ENCODE results near the gene FAM107B.

The FAM107B gene

DNA sequence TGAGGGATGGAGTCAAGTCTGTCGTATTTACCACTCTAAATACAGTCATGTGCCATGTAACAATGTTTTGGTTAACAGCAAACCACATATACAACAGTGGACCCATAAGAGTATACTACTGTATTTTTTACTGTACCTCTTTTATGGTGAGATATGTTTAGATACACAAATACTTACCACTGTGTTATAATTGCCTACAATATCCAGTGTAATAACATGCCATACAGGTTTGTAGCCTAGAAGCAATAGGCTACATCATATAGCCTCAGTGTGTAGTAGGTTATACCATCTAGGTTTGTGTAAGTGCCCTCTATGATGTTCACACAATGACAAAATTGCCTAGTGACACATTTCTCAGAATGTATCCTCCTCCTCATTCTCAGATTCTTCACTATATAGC is 110.4 kb downstream of the FAM107B start:
- Histone ChIP-seq H3K23ac (ENCODE audit: low read length in 2 of 2) (no peak overlapping the region), H2BK12ac (ENCODE audit: low read length in 2 of 2) (no peak overlapping the region), H3K36me3 (ENCODE audit: control insufficient read depth in 1 of 2, insufficient read depth in 2 of 2, low read depth in 1 of 2, low read length in 2 of 2) (no peaks in the 10 kb centered on the region), H3K9me3 (ENCODE audit: control insufficient read depth, low read length) (no peaks in the 10 kb centered on the region), H3K4me3 (ENCODE audit: insufficient read depth in 1 of 2, low read depth in 1 of 2, low read length in 2 of 2) (no peak overlapping the region), H3K14ac (ENCODE audit: low read length in 2 of 2) (no peak overlapping the region), H2BK120ac (ENCODE audit: low read depth, low read length) (no peak overlapping the region), H4K91ac (ENCODE audit: low read length) (no peak overlapping the region), H3K4me2 (ENCODE audit: low read length, poor library complexity, severe bottlenecking) (no peak overlapping the region), H3K79me1 (replicated peaks; ENCODE audit: low read length, poor library complexity, severe bottlenecking) (no peaks in the 10 kb centered on the region), H3K4ac (ENCODE audit: low read depth in 1 of 2, low read length in 2 of 2) (no peak overlapping the region), H2BK5ac (ENCODE audit: low read depth, low read length, poor library complexity, severe bottlenecking) (no peak overlapping the region), H4K8ac (ENCODE audit: low read length) (no peak overlapping the region), H3K4me1 (ENCODE audit: control insufficient read depth, insufficient read depth, low read depth, low read length) (no peaks in the 10 kb centered on the region), H2AFZ (ENCODE audit: low read depth, low read length) (no peak overlapping the region), H3K9ac (ENCODE audit: low read length) (no peak overlapping the region), H2AK5ac (ENCODE audit: low read length, severe bottlenecking) (no peak overlapping the region), H3K18ac (ENCODE audit: low read depth in 1 of 2, low read length in 2 of 2) (no peak overlapping the region), H3K27me3 (ENCODE audit: control insufficient read depth in 1 of 2, insufficient read depth in 1 of 2, low read length in 2 of 2) (no peaks in the 10 kb centered on the region), H3K27ac (ENCODE audit: low read length, poor library complexity, severe bottlenecking) (no peak overlapping the region), H2BK15ac (ENCODE audit: low read depth, poor library complexity, severe bottlenecking) (no peak overlapping the region)
- no peak for DNase-seq
- 80% methylated on average over 1 of the region's 1 CpG for WGBS

DNA sequence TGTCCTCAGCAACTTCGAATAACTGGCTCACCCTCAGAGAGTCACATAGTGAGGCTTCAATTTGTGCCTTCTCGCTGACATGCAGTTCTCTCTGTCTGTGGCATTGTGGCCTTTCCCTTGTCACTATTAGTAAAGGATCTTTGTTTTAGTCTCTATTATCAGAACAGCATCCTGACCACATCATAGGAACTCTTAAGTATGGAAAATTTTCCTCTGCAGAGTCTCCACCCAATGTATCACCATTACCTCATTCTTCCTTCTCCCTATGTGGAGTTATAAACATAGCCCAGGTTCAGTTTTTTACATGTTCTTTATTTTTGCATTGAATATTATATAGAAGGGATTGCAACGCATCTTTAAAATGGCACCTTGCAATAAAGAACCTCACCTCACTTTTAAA is 112.9 kb downstream of the FAM107B start:
- Histone ChIP-seq H2BK15ac (ENCODE audit: low read depth, poor library complexity, severe bottlenecking) (no peak overlapping the region), H3K79me1 (replicated peaks; ENCODE audit: low read length, poor library complexity, severe bottlenecking) (no peaks in the 10 kb centered on the region), H3K4me2 (ENCODE audit: low read length, poor library complexity, severe bottlenecking) (no peak overlapping the region), H2AK5ac (ENCODE audit: low read length, severe bottlenecking) (no peak overlapping the region), H4K91ac (ENCODE audit: low read length) (no peak overlapping the region), H2BK120ac (ENCODE audit: low read depth, low read length) (no peak overlapping the region), H3K18ac (ENCODE audit: low read depth in 1 of 2, low read length in 2 of 2) (no peak overlapping the region), H3K4me1 (ENCODE audit: control insufficient read depth, insufficient read depth, low read depth, low read length) (peaks cover 2% of the 10 kb centered on the region), H3K14ac (ENCODE audit: low read length in 2 of 2) (no peak overlapping the region), H2BK12ac (ENCODE audit: low read length in 2 of 2) (no peak overlapping the region), H3K27ac (ENCODE audit: low read length, poor library complexity, severe bottlenecking) (no peak overlapping the region), H3K4me3 (ENCODE audit: insufficient read depth in 1 of 2, low read depth in 1 of 2, low read length in 2 of 2) (no peak overlapping the region), H3K4ac (ENCODE audit: low read depth in 1 of 2, low read length in 2 of 2) (no peak overlapping the region), H3K27me3 (ENCODE audit: control insufficient read depth in 1 of 2, insufficient read depth in 1 of 2, low read length in 2 of 2) (no peaks in the 10 kb centered on the region), H4K8ac (ENCODE audit: low read length) (no peak overlapping the region), H3K23ac (ENCODE audit: low read length in 2 of 2) (no peak overlapping the region), H3K9ac (ENCODE audit: low read length) (no peak overlapping the region), H3K9me3 (ENCODE audit: control insufficient read depth, low read length) (no peaks in the 10 kb centered on the region), H2AFZ (ENCODE audit: low read depth, low read length) (no peak overlapping the region), H3K36me3 (ENCODE audit: control insufficient read depth in 1 of 2, insufficient read depth in 2 of 2, low read depth in 1 of 2, low read length in 2 of 2) (no peaks in the 10 kb centered on the region), H2BK5ac (ENCODE audit: low read depth, low read length, poor library complexity, severe bottlenecking) (no peak overlapping the region)
- WGBS: 91% methylated on average over 2 of the region's 3 CpGs
- DNase-seq: no peak

DNA sequence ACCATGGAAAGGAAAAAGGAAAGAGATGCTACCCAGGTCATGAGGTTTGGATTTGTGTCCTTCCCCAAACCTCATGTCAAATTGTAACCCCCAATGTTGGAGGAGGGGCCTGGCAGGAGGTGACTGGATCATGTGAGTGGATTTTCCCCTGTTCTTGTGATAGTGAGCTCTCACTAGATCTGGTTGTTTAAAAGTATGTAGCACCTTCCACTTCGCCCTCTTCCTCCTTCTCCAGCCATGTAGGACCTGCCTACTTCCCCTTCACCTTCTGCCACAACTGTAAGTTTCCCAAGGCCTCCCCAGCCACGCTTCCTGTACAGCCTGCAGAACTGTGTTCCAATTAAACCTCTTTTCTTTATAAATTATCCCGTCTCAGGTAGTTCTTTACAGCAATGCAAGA is 113.9 kb downstream of the FAM107B start:
- no peak overlapping the region for H2AFZ ChIP-seq (ENCODE audit: low read depth, low read length)
- no peak overlapping the region for H4K8ac ChIP-seq (ENCODE audit: low read length)
- no peaks in the 10 kb centered on the region for H3K36me3 ChIP-seq (ENCODE audit: control insufficient read depth in 1 of 2, insufficient read depth in 2 of 2, low read depth in 1 of 2, low read length in 2 of 2)
- H3K27ac ChIP-seq (ENCODE audit: low read length, poor library complexity, severe bottlenecking): no peak overlapping the region
- H3K4me1 ChIP-seq (ENCODE audit: control insufficient read depth, insufficient read depth, low read depth, low read length): peaks cover 2% of the 10 kb centered on the region
- no peak overlapping the region for H2BK120ac ChIP-seq (ENCODE audit: low read depth, low read length)
- H3K27me3 ChIP-seq (ENCODE audit: control insufficient read depth in 1 of 2, insufficient read depth in 1 of 2, low read length in 2 of 2): no peaks in the 10 kb centered on the region
- 100% methylated on average over 3 of the region's 3 CpGs for WGBS
- H3K4me2 ChIP-seq (ENCODE audit: low read length, poor library complexity, severe bottlenecking): no peak overlapping the region
- no peak overlapping the region for H4K91ac ChIP-seq (ENCODE audit: low read length)
- H3K9ac ChIP-seq (ENCODE audit: low read length): no peak overlapping the region
- H3K9me3 ChIP-seq (ENCODE audit: control insufficient read depth, low read length): no peaks in the 10 kb centered on the region
- H3K14ac ChIP-seq (ENCODE audit: low read length in 2 of 2): no peak overlapping the region
- no peak overlapping the region for H2AK5ac ChIP-seq (ENCODE audit: low read length, severe bottlenecking)
- H3K23ac ChIP-seq (ENCODE audit: low read length in 2 of 2): no peak overlapping the region
- no peak overlapping the region for H2BK5ac ChIP-seq (ENCODE audit: low read depth, low read length, poor library complexity, severe bottlenecking)
- no peaks in the 10 kb centered on the region for H3K79me1 ChIP-seq (replicated peaks; ENCODE audit: low read length, poor library complexity, severe bottlenecking)
- H3K18ac ChIP-seq (ENCODE audit: low read depth in 1 of 2, low read length in 2 of 2): no peak overlapping the region
- no peak overlapping the region for H3K4me3 ChIP-seq (ENCODE audit: insufficient read depth in 1 of 2, low read depth in 1 of 2, low read length in 2 of 2)
- DNase-seq: no peak
- no peak overlapping the region for H3K4ac ChIP-seq (ENCODE audit: low read depth in 1 of 2, low read length in 2 of 2)
- H2BK12ac ChIP-seq (ENCODE audit: low read length in 2 of 2): no peak overlapping the region
- H2BK15ac ChIP-seq (ENCODE audit: low read depth, poor library complexity, severe bottlenecking): no peak overlapping the region

DNA sequence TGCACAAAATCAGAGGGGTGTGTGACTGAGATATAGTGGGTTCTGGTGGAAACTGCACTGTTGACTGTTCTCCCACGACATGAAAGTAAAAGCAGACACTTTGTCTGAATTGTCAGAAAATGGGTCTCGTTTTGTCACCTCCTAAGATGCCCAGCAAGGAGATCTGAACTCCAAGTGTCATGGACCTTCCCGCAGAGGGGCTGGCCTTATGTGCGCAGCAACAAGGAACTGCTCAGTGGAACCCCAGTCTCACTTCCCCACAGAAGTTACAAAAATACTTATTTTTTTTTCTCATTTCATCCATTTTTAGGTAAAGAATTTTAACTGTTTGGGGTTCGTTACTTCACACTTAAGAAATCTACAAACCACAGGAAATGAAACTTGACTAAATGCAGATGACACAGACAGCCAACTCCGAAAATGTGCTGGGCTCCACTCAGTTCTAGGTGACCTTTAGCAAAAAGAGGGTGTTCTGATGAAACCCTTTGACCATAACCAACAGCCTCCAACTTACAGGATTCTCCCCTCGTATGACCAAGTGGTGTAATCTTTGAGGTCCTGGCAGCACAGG is 115.0 kb downstream of the FAM107B start:
- no peak overlapping the region for H2AFZ ChIP-seq (ENCODE audit: low read depth, low read length)
- H2BK120ac ChIP-seq (ENCODE audit: low read depth, low read length): no peak overlapping the region
- no peaks in the 10 kb centered on the region for H3K27me3 ChIP-seq (ENCODE audit: control insufficient read depth in 1 of 2, insufficient read depth in 1 of 2, low read length in 2 of 2)
- no peak for DNase-seq
- no peak overlapping the region for H3K4ac ChIP-seq (ENCODE audit: low read depth in 1 of 2, low read length in 2 of 2)
- H2BK12ac ChIP-seq (ENCODE audit: low read length in 2 of 2): peak overlapping the region in 1 of 2 experiments; percentile 15
- no peak overlapping the region for H2AK5ac ChIP-seq (ENCODE audit: low read length, severe bottlenecking)
- no peak overlapping the region for H3K9ac ChIP-seq (ENCODE audit: low read length)
- H3K9me3 ChIP-seq (ENCODE audit: control insufficient read depth, low read length): no peaks in the 10 kb centered on the region
- no peak overlapping the region for H3K18ac ChIP-seq (ENCODE audit: low read depth in 1 of 2, low read length in 2 of 2)
- no peak overlapping the region for H2BK5ac ChIP-seq (ENCODE audit: low read depth, low read length, poor library complexity, severe bottlenecking)
- 75% methylated on average over 6 of the region's 7 CpGs for WGBS
- H3K4me3 ChIP-seq (ENCODE audit: insufficient read depth in 1 of 2, low read depth in 1 of 2, low read length in 2 of 2): no peak overlapping the region
- no peak overlapping the region for H3K27ac ChIP-seq (ENCODE audit: low read length, poor library complexity, severe bottlenecking)
- no peak overlapping the region for H4K8ac ChIP-seq (ENCODE audit: low read length)
- H3K4me1 ChIP-seq (ENCODE audit: control insufficient read depth, insufficient read depth, low read depth, low read length): peaks cover 4% of the 10 kb centered on the region
- H2BK15ac ChIP-seq (ENCODE audit: low read depth, poor library complexity, severe bottlenecking): no peak overlapping the region
- no peaks in the 10 kb centered on the region for H3K36me3 ChIP-seq (ENCODE audit: control insufficient read depth in 1 of 2, insufficient read depth in 2 of 2, low read depth in 1 of 2, low read length in 2 of 2)
- no peak overlapping the region for H3K4me2 ChIP-seq (ENCODE audit: low read length, poor library complexity, severe bottlenecking)
- H4K91ac ChIP-seq (ENCODE audit: low read length): no peak overlapping the region
- no peaks in the 10 kb centered on the region for H3K79me1 ChIP-seq (replicated peaks; ENCODE audit: low read length, poor library complexity, severe bottlenecking)
- no peak overlapping the region for H3K23ac ChIP-seq (ENCODE audit: low read length in 2 of 2)
- no peak overlapping the region for H3K14ac ChIP-seq (ENCODE audit: low read length in 2 of 2)

Data from mesenchymal stem cell (in vitro differentiated cells and primary cell).